Fibroblast of peridontal ligament (primary cell): Measurements from ENCODE around the gene STRN4.
"Not testable (repeated sequence)": the region's sequence is repeated elsewhere in the genome, so short reads cannot be mapped to it uniquely, and the experiment has no call there.

Experiments
- DNase-seq: peaks from one replicate; pipeline ENCODE4 v3.0.0-alpha.2; 2010; ENCODE audit errors: extremely low read depth

Gene STRN4

GRCh38 chr19:46746281-46747057, at the start of gene STRN4:
Gene STRN4 (minus strand): TSS chr19:46746450. CDS start chr19:46746430, 20 bp downstream.
- peak; percentile 10 for DNase-seq

- DNase-seq, result no peak
Observed at GRCh38 chr19:46791944-46792343, 45.7 kb upstream of the STRN4 start.

- no peak for DNase-seq
Observed at GRCh38 chr19:46789371-46789770, 43.1 kb upstream of the STRN4 start.

GRCh38 chr19:46788968-46789338, 42.7 kb upstream of the STRN4 start:
- no peak for DNase-seq

GRCh38 chr19:46788262-46788967, 42.2 kb upstream of the STRN4 start, which contains the start of gene SLC1A5:
Gene SLC1A5 (minus strand): TSS chr19:46788594. CDS start chr19:46787965, 629 bp downstream.
- DNase-seq, result peak; percentile 94

- DNase-seq, result peak; percentile 67
Observed at GRCh38 chr19:46787331-46788261, 41.3 kb upstream of the STRN4 start.

- DNase-seq, result no peak
Observed at GRCh38 chr19:46787040-46787330, 40.7 kb upstream of the STRN4 start.

- DNase-seq, result peak; percentile 72
Observed at GRCh38 chr19:46786236-46787039, 40.2 kb upstream of the STRN4 start.

- no peak for DNase-seq
Observed at GRCh38 chr19:46785980-46786235, 39.7 kb upstream of the STRN4 start.

GRCh38 chr19:46785054-46785979, 39.1 kb upstream of the STRN4 start:
- no peak for DNase-seq

- DNase-seq, result peak; percentile 64
Observed at GRCh38 chr19:46784262-46785053, 38.2 kb upstream of the STRN4 start.

GRCh38 chr19:46783670-46784069, 37.4 kb upstream of the STRN4 start:
- no peak for DNase-seq

- no peak for DNase-seq
Observed at GRCh38 chr19:46782355-46783019, 36.2 kb upstream of the STRN4 start.

- not testable (repeated sequence) for DNase-seq
Observed at GRCh38 chr19:46777956-46778645, 31.9 kb upstream of the STRN4 start.

GRCh38 chr19:46776927-46777911, 31.0 kb upstream of the STRN4 start:
- DNase-seq, result no peak

GRCh38 chr19:46775642-46776258, 29.5 kb upstream of the STRN4 start:
- no peak for DNase-seq

- no peak for DNase-seq
Observed at GRCh38 chr19:46773018-46773399, 26.8 kb upstream of the STRN4 start.
